Caco-2 (cell line): ENCODE results near the gene PIGQ. TPM values are rescaled to one million over a fixed set of nuclear protein-coding genes. Genes with fewer than 3 reads are reported as not detected.

Experiments
- BruUV-seq: library from RNA; stranded (reverse); fragments of 400-500 nt; replicated peaks from 2 replicates; lab custom pipeline; 2021; lab: Mats Ljungman, UMichigan
- CTCF ChIA-PET: fragments of 300-600 bp; sonication (Branson Sonifier 250); formaldehyde crosslinking; loops from one replicate; lab custom pipeline; 2022; ENCODE audit warnings: antibody characterized with exemption; lab: Charles Lee
- POLR2A ChIA-PET: fragments of 300-600 bp; sonication (Branson Sonifier 250); formaldehyde crosslinking; loops from one replicate; lab custom pipeline; 2022; ENCODE audit warnings: antibody characterized with exemption; lab: Charles Lee
- DNase-seq, 2 experiments: peaks; one replicate each; pipeline versions ENCODE4 v3.0.0 to v3.0.0-alpha.2; 2020 to 2022
- H3K27me3 ChIP-seq: replicated peaks from 2 replicates; pipeline ENCODE4 v1.6.0; 2011; ENCODE audit warnings: low read length; ENCODE audit not compliant: control insufficient read depth, insufficient read depth
- H3K36me3 ChIP-seq: 2 replicates; pipeline ENCODE4 v1.5.1; 2011; ENCODE audit warnings: low read length; ENCODE audit not compliant: control insufficient read depth, insufficient read depth
- H3K4me1 ChIP-seq: fragments of 250-450 bp; sonication (Bioruptor Pico); 2 replicates; pipeline ENCODE4 v1.5.1; 2020; ENCODE audit warnings: mild to moderate bottlenecking
- H3K4me3 ChIP-seq: 2 replicates; pipeline ENCODE4 v1.5.1; 2011; ENCODE audit warnings: low read depth, mild to moderate bottlenecking, control low read depth, low read length
- H3K9me3 ChIP-seq: fragments of 250-450 bp; sonication (Bioruptor Pico); 2 replicates; pipeline ENCODE4 v1.5.1; 2020; ENCODE audit warnings: mild to moderate bottlenecking, moderate library complexity
- H3K27ac Mint-ChIP-seq: one replicate; pipeline ENCODE4 v1.8.0; 2022; ENCODE audit warnings: mixed read lengths; ENCODE audit not compliant: unreplicated experiment
- H3K27me3 Mint-ChIP-seq: one replicate; pipeline ENCODE4 v1.8.0; 2022; ENCODE audit warnings: mixed read lengths; ENCODE audit not compliant: insufficient read depth, unreplicated experiment
- H3K36me3 Mint-ChIP-seq: one replicate; pipeline ENCODE4 v1.8.0; 2022; ENCODE audit warnings: mild to moderate bottlenecking, mixed read lengths; ENCODE audit not compliant: insufficient read depth, unreplicated experiment
- H3K4me1 Mint-ChIP-seq: one replicate; pipeline ENCODE4 v1.8.0; 2022; ENCODE audit warnings: low read depth, mixed read lengths; ENCODE audit not compliant: unreplicated experiment
- H3K4me3 Mint-ChIP-seq: one replicate; pipeline ENCODE4 v1.8.0; 2022; ENCODE audit warnings: mild to moderate bottlenecking, moderate library complexity, mixed read lengths; ENCODE audit not compliant: unreplicated experiment
- H3K9me3 Mint-ChIP-seq: one replicate; pipeline ENCODE4 v1.8.0; 2022; ENCODE audit warnings: mixed read lengths; ENCODE audit not compliant: unreplicated experiment
- intact Hi-C: fragments of 100-400 bp; cut with micrococcal nuclease; formaldehyde crosslinking; loops from one replicate; pipeline ENCODE4 v1.10.0; 2022; ENCODE audit not compliant: unreplicated experiment
- total RNA-seq: library from RNA; stranded (reverse); gene quantifications from 2 replicates; pipeline ENCODE4 v1.2.3, GENCODE V29; 2022
- TF ChIP-seq, protein P1 (sequence below), 2 experiments: fragments of 200-600 bp in 1 of 2; IDR thresholded peaks; 1 replicate in 1 of 2; 2 replicates in 1 of 2; pipeline versions ENCODE4 v1.5.1 to v1.8.0; 2011 to 2022; ENCODE audit warnings: antibody characterized with exemption in 1 of 2, control low read depth in 1 of 2, inconsistent platforms in 1 of 2, low read depth in 1 of 2, low read length in 1 of 2, mild to moderate bottlenecking in 1 of 2, moderate library complexity in 1 of 2; ENCODE audit not compliant: insufficient read depth in 1 of 2, severe bottlenecking in 1 of 2, unreplicated experiment in 1 of 2

PIGQ gene
- total RNA-seq, 1 experiment from 2014 or later = 45.8 TPM

GRCh38 chr16:549544-550263 is 20.1 kb upstream of the PIGQ start:
- H3K4me1 Mint-ChIP-seq = no peaks in the 10 kb centered on the region
- H3K27ac Mint-ChIP-seq = no peak overlapping the region
- H3K27me3 ChIP-seq = no peaks in the 10 kb centered on the region
- intact Hi-C loops = no loop called here
- H3K9me3 ChIP-seq = no peaks in the 10 kb centered on the region
- ChIA-PET CTCF (no interaction called here), POLR2A (no interaction called here)
- peaks cover 2% of the 10 kb centered on the region for H3K36me3 ChIP-seq
- no TSS peak for BruUV-seq
- no peaks in the 10 kb centered on the region for H3K27me3 Mint-ChIP-seq
- H3K4me3 ChIP-seq = no peak overlapping the region
- no peaks in the 10 kb centered on the region for H3K4me1 ChIP-seq
- peaks cover 5% of the 10 kb centered on the region for H3K36me3 Mint-ChIP-seq
- TF ChIP-seq, protein P1, sequence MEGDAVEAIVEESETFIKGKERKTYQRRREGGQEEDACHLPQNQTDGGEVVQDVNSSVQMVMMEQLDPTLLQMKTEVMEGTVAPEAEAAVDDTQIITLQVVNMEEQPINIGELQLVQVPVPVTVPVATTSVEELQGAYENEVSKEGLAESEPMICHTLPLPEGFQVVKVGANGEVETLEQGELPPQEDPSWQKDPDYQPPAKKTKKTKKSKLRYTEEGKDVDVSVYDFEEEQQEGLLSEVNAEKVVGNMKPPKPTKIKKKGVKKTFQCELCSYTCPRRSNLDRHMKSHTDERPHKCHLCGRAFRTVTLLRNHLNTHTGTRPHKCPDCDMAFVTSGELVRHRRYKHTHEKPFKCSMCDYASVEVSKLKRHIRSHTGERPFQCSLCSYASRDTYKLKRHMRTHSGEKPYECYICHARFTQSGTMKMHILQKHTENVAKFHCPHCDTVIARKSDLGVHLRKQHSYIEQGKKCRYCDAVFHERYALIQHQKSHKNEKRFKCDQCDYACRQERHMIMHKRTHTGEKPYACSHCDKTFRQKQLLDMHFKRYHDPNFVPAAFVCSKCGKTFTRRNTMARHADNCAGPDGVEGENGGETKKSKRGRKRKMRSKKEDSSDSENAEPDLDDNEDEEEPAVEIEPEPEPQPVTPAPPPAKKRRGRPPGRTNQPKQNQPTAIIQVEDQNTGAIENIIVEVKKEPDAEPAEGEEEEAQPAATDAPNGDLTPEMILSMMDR (IDR thresholded peaks at IDR 0.05; ENCODE audit: insufficient read depth in 1 of 2, low read depth in 1 of 2, low read length in 1 of 2, severe bottlenecking in 1 of 2, unreplicated experiment in 1 of 2) = no peak
- no peak overlapping the region for H3K4me3 Mint-ChIP-seq
- no peak for DNase-seq
- H3K9me3 Mint-ChIP-seq = no peaks in the 10 kb centered on the region

DNA sequence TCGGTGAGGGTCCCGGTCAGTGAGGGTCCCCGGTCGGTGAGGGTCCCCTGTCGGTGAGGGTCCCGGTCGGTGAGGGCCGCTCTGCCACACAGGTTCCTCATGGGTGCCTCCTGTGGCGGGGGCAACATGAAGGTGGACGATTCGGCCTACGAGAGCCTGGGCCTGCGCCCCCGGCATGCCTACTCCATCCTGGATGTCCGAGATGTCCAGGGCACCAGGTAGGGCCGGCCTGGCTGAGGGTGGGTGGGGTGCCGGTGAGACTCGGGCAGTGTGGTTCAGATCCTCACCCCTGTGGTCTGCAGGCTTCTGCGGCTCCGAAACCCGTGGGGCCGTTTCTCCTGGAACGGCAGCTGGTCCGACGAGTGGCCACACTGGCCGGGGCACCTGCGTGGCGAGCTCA is 18.6 kb upstream of the PIGQ start:
- BruUV-seq = no TSS peak
- Histone ChIP-seq H3K4me1 (no peaks in the 10 kb centered on the region), H3K27me3 (no peaks in the 10 kb centered on the region), H3K4me3 (no peak overlapping the region), H3K36me3 (peaks cover 2% of the 10 kb centered on the region), H3K9me3 (no peaks in the 10 kb centered on the region)
- no peaks in the 10 kb centered on the region for H3K9me3 Mint-ChIP-seq
- intact Hi-C loops = no loop called here
- CTCF ChIA-PET = no interaction called here
- no peaks in the 10 kb centered on the region for H3K4me1 Mint-ChIP-seq
- TF ChIP-seq, protein P1 (IDR thresholded peaks at IDR 0.05; ENCODE audit: insufficient read depth in 1 of 2, low read depth in 1 of 2, low read length in 1 of 2, severe bottlenecking in 1 of 2, unreplicated experiment in 1 of 2) = no peak
- no peak overlapping the region for H3K4me3 Mint-ChIP-seq
- no peaks in the 10 kb centered on the region for H3K36me3 Mint-ChIP-seq
- POLR2A ChIA-PET = interaction anchor here (0.5 kb wide), 1 partner anchor 81 kb away, joined by 3 read pairs; no protein-coding TSS in a partner anchor
- DNase-seq = no peak
- H3K27ac Mint-ChIP-seq = no peak overlapping the region
- H3K27me3 Mint-ChIP-seq = no peaks in the 10 kb centered on the region

DNA sequence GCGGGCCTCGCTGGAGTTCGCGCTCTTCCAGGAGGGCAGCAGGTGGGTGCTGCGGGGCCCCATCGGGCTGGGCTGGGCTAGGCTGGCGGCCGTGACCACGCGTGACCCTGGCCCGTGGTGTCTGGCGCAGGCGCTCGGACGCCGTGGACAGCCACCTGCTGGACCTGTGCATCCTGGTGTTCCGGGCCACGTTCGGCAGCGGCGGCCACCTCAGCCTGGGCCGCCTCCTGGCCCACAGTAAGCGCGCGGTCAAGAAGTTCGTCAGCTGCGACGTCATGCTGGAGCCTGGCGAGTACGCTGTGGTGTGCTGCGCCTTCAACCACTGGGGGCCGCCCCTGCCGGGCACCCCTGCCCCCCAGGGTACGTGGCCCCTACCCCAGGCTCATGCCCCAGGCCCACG is 17.6 kb upstream of the PIGQ start:
- no TSS peak for BruUV-seq
- Mint-ChIP-seq H3K27ac (no peak overlapping the region), H3K36me3 (no peaks in the 10 kb centered on the region), H3K27me3 (no peaks in the 10 kb centered on the region), H3K4me1 (no peaks in the 10 kb centered on the region), H3K4me3 (no peak overlapping the region), H3K9me3 (no peaks in the 10 kb centered on the region)
- no peak overlapping the region for H3K4me3 ChIP-seq
- intact Hi-C loops = no loop called here
- no peak for DNase-seq
- no peaks in the 10 kb centered on the region for H3K9me3 ChIP-seq
- no peaks in the 10 kb centered on the region for H3K27me3 ChIP-seq
- H3K4me1 ChIP-seq = no peaks in the 10 kb centered on the region
- ChIA-PET POLR2A (no interaction called here), CTCF (no interaction called here)
- TF ChIP-seq, protein P1 (IDR thresholded peaks at IDR 0.05; ENCODE audit: insufficient read depth in 1 of 2, low read depth in 1 of 2, low read length in 1 of 2, severe bottlenecking in 1 of 2, unreplicated experiment in 1 of 2) = no peak
- H3K36me3 ChIP-seq = peaks cover 2% of the 10 kb centered on the region
